HCT116 (cell line): ENCODE data around the gene GYPC. TPM values are rescaled to one million over a fixed set of nuclear protein-coding genes. Genes with fewer than 3 reads are reported as not detected.

Experiments
- ATAC-seq: fragments of 200-7000 bp; cut with Tn5 transposase; 2 replicates; pipeline ENCODE4 v1.9.1; 2020; ENCODE audit warnings: mild to moderate bottlenecking, moderate library complexity
- BruUV-seq: library from RNA; stranded (reverse); fragments of 400-500 nt; replicated peaks from 2 replicates; lab custom pipeline; 2021; lab: Mats Ljungman, UMichigan
- CTCF ChIA-PET: fragments of 300-600 bp; sonication (Branson Sonifier 250); formaldehyde crosslinking; loops from one replicate; lab custom pipeline; 2021; ENCODE audit warnings: antibody characterized with exemption; lab: Charles Lee
- POLR2A ChIA-PET: fragments of 300-600, 350-600 bp; sonication (Branson Sonifier 250); formaldehyde crosslinking; loops from one replicate; lab custom pipeline; 2021; ENCODE audit warnings: antibody characterized with exemption; lab: Charles Lee
- RAD21 ChIA-PET, 2 experiments: fragments of 300-600 bp; sonication (Branson Sonifier 250); formaldehyde crosslinking; loops; one replicate each; lab custom pipeline; 2023; ENCODE audit warnings: low total read pairs in 2 of 2; ENCODE audit not compliant: uncharacterized antibody in 2 of 2, unreplicated experiment in 2 of 2, low non-redundant PET in 1 of 2; lab: Charles Lee
- DNase-seq: peaks from one replicate; pipeline ENCODE4 v3.0.0-alpha.2; 2010; ENCODE audit warnings: low read depth, low spot score
- H2AFZ ChIP-seq: fragments of 200-600 bp; shearing (Covaris generic), sonication (generic); 2 replicates; pipeline ENCODE4 v1.6.1; 2017; ENCODE audit warnings: low read depth, mixed run types, mixed read lengths, antibody characterized with exemption, low read length; ENCODE audit not compliant: poor library complexity, severe bottlenecking
- H3K27ac ChIP-seq: 2 replicates; pipeline ENCODE4 v1.5.1; 2012; ENCODE audit warnings: low read depth, low read length
- H3K27me3 ChIP-seq: fragments of 200-600 bp; sonication (generic); 2 replicates; pipeline ENCODE4 v1.6.1; 2016; ENCODE audit warnings: mixed run types, low read length, mixed read lengths; ENCODE audit not compliant: insufficient read depth
- H3K36me3 ChIP-seq, 2 experiments: fragments of 200-500 bp in 1 of 2; fragments of 200-600 bp in 1 of 2; sonication (Bioruptor generic) in 1 of 2; sonication (generic) in 1 of 2; 2 replicates each; pipeline versions ENCODE4 v1.5.1 to v1.6.1; 2014 to 2016; ENCODE audit warnings: low read length in 2 of 2, inconsistent platforms in 1 of 2, mixed read lengths in 1 of 2, mixed run types in 1 of 2; ENCODE audit not compliant: insufficient read depth in 2 of 2, control insufficient read depth in 1 of 2
- H3K4me1 ChIP-seq, 2 experiments: fragments of 200-600 bp in 1 of 2; sonication (generic) in 1 of 2; 2 replicates each; pipeline versions ENCODE4 v1.5.1 to v1.6.1; 2012 to 2017; ENCODE audit warnings: low read length in 2 of 2, inconsistent platforms in 1 of 2, mild to moderate bottlenecking in 1 of 2, mixed read lengths in 1 of 2, mixed run types in 1 of 2, moderate library complexity in 1 of 2; ENCODE audit not compliant: insufficient read depth in 2 of 2, control insufficient read depth in 1 of 2
- H3K4me2 ChIP-seq: fragments of 200-600 bp; sonication (generic); 2 replicates; pipeline ENCODE4 v1.6.1; 2017; ENCODE audit warnings: mixed run types, low read length, mixed read lengths
- H3K4me3 ChIP-seq, 2 experiments: fragments of 200-600 bp in 1 of 2; sonication (generic) in 1 of 2; replicated peaks in 1 of 2; 2 replicates each; pipeline ENCODE4 v1.5.1; 2011 to 2016; ENCODE audit warnings: low read length in 2 of 2, control low read depth in 1 of 2, low read depth in 1 of 2, mild to moderate bottlenecking in 1 of 2, mixed read lengths in 1 of 2, mixed run types in 1 of 2
- H3K79me2 ChIP-seq: fragments of 200-600 bp; sonication (generic); 2 replicates; pipeline ENCODE4 v1.6.1; 2017; ENCODE audit warnings: mild to moderate bottlenecking, mixed run types, low read length, moderate library complexity, mixed read lengths; ENCODE audit not compliant: insufficient read depth
- H3K9ac ChIP-seq: fragments of 200-600 bp; sonication (generic); 2 replicates; pipeline ENCODE4 v1.6.1; 2016; ENCODE audit warnings: low read length, mixed read lengths
- H3K9me2 ChIP-seq: fragments of 200-600 bp; sonication (generic), shearing (Covaris generic); 2 replicates; pipeline ENCODE4 v1.6.1; 2017; ENCODE audit warnings: mixed run types, mild to moderate bottlenecking, moderate library complexity; ENCODE audit not compliant: insufficient read depth
- H3K9me3 ChIP-seq, 2 experiments: fragments of 200-500 bp in 1 of 2; fragments of 200-600 bp in 1 of 2; sonication (Bioruptor generic) in 1 of 2; sonication (generic) in 1 of 2; 2 replicates each; pipeline ENCODE4 v1.6.1; 2014 to 2017; ENCODE audit warnings: low read length in 2 of 2, mixed read lengths in 2 of 2, inconsistent platforms in 1 of 2, low read depth in 1 of 2, mild to moderate bottlenecking in 1 of 2, mixed run types in 1 of 2, moderate library complexity in 1 of 2; ENCODE audit not compliant: control insufficient read depth in 1 of 2, insufficient read depth in 1 of 2
- H4K20me1 ChIP-seq: fragments of 200-600 bp; sonication (generic), shearing (Covaris generic); 2 replicates; pipeline ENCODE4 v1.6.1; 2017; ENCODE audit warnings: mixed run types, mild to moderate bottlenecking, moderate library complexity; ENCODE audit not compliant: insufficient read depth
- JUND ChIP-seq: IDR thresholded peaks from 2 replicates; pipeline ENCODE4 v1.6.1; 2012
- intact Hi-C: fragments of 100-400 bp; cut with micrococcal nuclease; formaldehyde crosslinking; loops from 2 replicates; pipeline ENCODE4 v1.10.0; 2022
- total RNA-seq: library from RNA; stranded (reverse); gene quantifications from one replicate; pipeline ENCODE4 v1.2.1, GENCODE V29; 2021; ENCODE audit not compliant: unreplicated experiment
- TF ChIP-seq, protein P1 (sequence below): IDR thresholded peaks from 2 replicates; pipeline ENCODE4 v1.6.1; 2012
- TF ChIP-seq, protein P2 (sequence below): IDR thresholded peaks from 2 replicates; pipeline ENCODE4 v1.6.1; 2012; ENCODE audit warnings: low read depth

Gene GYPC
- total RNA-seq, 1 experiment from 2014 or later: 0.66 TPM

GRCh38 chr2:126723281-126723815 lies 67.4 kb downstream of the GYPC start:
- ChIA-PET RAD21 (no interaction called here), POLR2A (no interaction called here), CTCF (no interaction called here)

More at GRCh38 chr2:126723281-126723815, 67.4 kb downstream of the GYPC start:
- Histone ChIP-seq H3K4me1 (no peaks in the 10 kb centered on the region), H3K9me3 (no peaks in the 10 kb centered on the region), H3K9ac (no peak overlapping the region), H4K20me1 (no peaks in the 10 kb centered on the region), H3K27ac (no peak overlapping the region), H3K4me2 (no peak overlapping the region), H2AFZ (no peak overlapping the region), H3K27me3 (peaks cover 3% of the 10 kb centered on the region; the same call in 1 of the 2 replicates), H3K9me2 (no peaks in the 10 kb centered on the region), H3K36me3 (no peaks in the 10 kb centered on the region), H3K79me2 (no peaks in the 10 kb centered on the region), H3K4me3 (no peak overlapping the region)
- DNase-seq: no peak
- BruUV-seq: no TSS peak
- TF ChIP-seq, protein P1, sequence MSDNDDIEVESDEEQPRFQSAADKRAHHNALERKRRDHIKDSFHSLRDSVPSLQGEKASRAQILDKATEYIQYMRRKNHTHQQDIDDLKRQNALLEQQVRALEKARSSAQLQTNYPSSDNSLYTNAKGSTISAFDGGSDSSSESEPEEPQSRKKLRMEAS: no peak
- TF ChIP-seq JUND: no peak
- TF ChIP-seq, protein P2, sequence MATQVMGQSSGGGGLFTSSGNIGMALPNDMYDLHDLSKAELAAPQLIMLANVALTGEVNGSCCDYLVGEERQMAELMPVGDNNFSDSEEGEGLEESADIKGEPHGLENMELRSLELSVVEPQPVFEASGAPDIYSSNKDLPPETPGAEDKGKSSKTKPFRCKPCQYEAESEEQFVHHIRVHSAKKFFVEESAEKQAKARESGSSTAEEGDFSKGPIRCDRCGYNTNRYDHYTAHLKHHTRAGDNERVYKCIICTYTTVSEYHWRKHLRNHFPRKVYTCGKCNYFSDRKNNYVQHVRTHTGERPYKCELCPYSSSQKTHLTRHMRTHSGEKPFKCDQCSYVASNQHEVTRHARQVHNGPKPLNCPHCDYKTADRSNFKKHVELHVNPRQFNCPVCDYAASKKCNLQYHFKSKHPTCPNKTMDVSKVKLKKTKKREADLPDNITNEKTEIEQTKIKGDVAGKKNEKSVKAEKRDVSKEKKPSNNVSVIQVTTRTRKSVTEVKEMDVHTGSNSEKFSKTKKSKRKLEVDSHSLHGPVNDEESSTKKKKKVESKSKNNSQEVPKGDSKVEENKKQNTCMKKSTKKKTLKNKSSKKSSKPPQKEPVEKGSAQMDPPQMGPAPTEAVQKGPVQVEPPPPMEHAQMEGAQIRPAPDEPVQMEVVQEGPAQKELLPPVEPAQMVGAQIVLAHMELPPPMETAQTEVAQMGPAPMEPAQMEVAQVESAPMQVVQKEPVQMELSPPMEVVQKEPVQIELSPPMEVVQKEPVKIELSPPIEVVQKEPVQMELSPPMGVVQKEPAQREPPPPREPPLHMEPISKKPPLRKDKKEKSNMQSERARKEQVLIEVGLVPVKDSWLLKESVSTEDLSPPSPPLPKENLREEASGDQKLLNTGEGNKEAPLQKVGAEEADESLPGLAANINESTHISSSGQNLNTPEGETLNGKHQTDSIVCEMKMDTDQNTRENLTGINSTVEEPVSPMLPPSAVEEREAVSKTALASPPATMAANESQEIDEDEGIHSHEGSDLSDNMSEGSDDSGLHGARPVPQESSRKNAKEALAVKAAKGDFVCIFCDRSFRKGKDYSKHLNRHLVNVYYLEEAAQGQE: no peak
- no peak for ATAC-seq
- intact Hi-C loops: no loop called here
